Measurements from ENCODE around the gene UGGT1. TPM values are rescaled to one million over a fixed set of nuclear protein-coding genes. Genes with fewer than 3 reads are reported as not detected.

Gene UGGT1
- total RNA-seq, 2 donors from 2014 or later, result 36.5 to 53.2 TPM

- Mint-ChIP-seq H3K4me3 (no peak overlapping the region), H3K27ac (no peak overlapping the region), H3K9me3 (no peaks in the 10 kb centered on the region), H3K4me1 (peaks cover 4% of the 10 kb centered on the region), H3K27me3 (no peaks in the 10 kb centered on the region), H3K36me3 (ENCODE audit: low read depth) (no peaks in the 10 kb centered on the region)
- ATAC-seq (replicated peaks), result no peak
These were observed 4.8 kb upstream of the UGGT1 start for GRCh38 chr2:128086244-128086643.

GRCh38 chr2:128090575-128090944, 440 bp upstream of the UGGT1 start:
- peaks cover 22% of the 10 kb centered on the region for H3K36me3 Mint-ChIP-seq (ENCODE audit: low read depth)
- H3K9me3 Mint-ChIP-seq, result no peaks in the 10 kb centered on the region
- no peaks in the 10 kb centered on the region for H3K27me3 Mint-ChIP-seq
- H3K4me1 Mint-ChIP-seq, result peaks cover 16% of the 10 kb centered on the region
- peak; percentile 5 for ATAC-seq (replicated peaks)
- peak overlapping the region; percentile 97 for H3K27ac Mint-ChIP-seq
- peak overlapping the region; percentile 90 for H3K4me3 Mint-ChIP-seq

- Mint-ChIP-seq H3K4me1 (peaks cover 16% of the 10 kb centered on the region), H3K4me3 (peak overlapping the region; percentile 90), H3K9me3 (no peaks in the 10 kb centered on the region), H3K27me3 (no peaks in the 10 kb centered on the region), H3K36me3 (ENCODE audit: low read depth) (peaks cover 28% of the 10 kb centered on the region), H3K27ac (peak overlapping the region; percentile 97)
- ATAC-seq (replicated peaks), result no peak
These were observed 703 bp downstream of the UGGT1 start for GRCh38 chr2:128091726-128092080.

- peaks cover 16% of the 10 kb centered on the region for H3K4me1 Mint-ChIP-seq
- peak overlapping the region; percentile 90 for H3K4me3 Mint-ChIP-seq
- no peaks in the 10 kb centered on the region for H3K27me3 Mint-ChIP-seq
- no peaks in the 10 kb centered on the region for H3K9me3 Mint-ChIP-seq
- H3K36me3 Mint-ChIP-seq (ENCODE audit: low read depth), result peaks cover 37% of the 10 kb centered on the region
- peak overlapping the region; percentile 34 for H3K27ac Mint-ChIP-seq
- no peak for ATAC-seq (replicated peaks)
These were observed 1.7 kb downstream of the UGGT1 start for GRCh38 chr2:128092656-128093055.

- ATAC-seq (replicated peaks), result no peak
- Mint-ChIP-seq H3K4me1 (peaks cover 16% of the 10 kb centered on the region), H3K36me3 (ENCODE audit: low read depth) (peaks cover 48% of the 10 kb centered on the region), H3K27me3 (no peaks in the 10 kb centered on the region), H3K4me3 (peak overlapping the region; percentile 90), H3K27ac (peak overlapping the region; percentile 47), H3K9me3 (no peaks in the 10 kb centered on the region)
These were observed 2.8 kb downstream of the UGGT1 start for GRCh38 chr2:128093762-128094161.

- H3K27ac Mint-ChIP-seq, result peak overlapping the region; percentile 63
- H3K9me3 Mint-ChIP-seq, result no peaks in the 10 kb centered on the region
- peaks cover 11% of the 10 kb centered on the region for H3K4me1 Mint-ChIP-seq
- H3K36me3 Mint-ChIP-seq (ENCODE audit: low read depth), result peaks cover 63% of the 10 kb centered on the region
- no peak for ATAC-seq (replicated peaks)
- H3K4me3 Mint-ChIP-seq, result no peak overlapping the region
- H3K27me3 Mint-ChIP-seq, result no peaks in the 10 kb centered on the region
These were observed 4.2 kb downstream of the UGGT1 start for GRCh38 chr2:128095201-128095600.

- peaks cover 5% of the 10 kb centered on the region for H3K4me1 Mint-ChIP-seq
- H3K27me3 Mint-ChIP-seq, result no peaks in the 10 kb centered on the region
- ATAC-seq (replicated peaks), result no peak
- no peak overlapping the region for H3K4me3 Mint-ChIP-seq
- peaks cover 83% of the 10 kb centered on the region for H3K36me3 Mint-ChIP-seq (ENCODE audit: low read depth)
- H3K27ac Mint-ChIP-seq, result no peak overlapping the region
- H3K9me3 Mint-ChIP-seq, result no peaks in the 10 kb centered on the region
These were observed 12.4 kb downstream of the UGGT1 start for GRCh38 chr2:128103407-128103806.

- no peak for ATAC-seq (replicated peaks)
- Mint-ChIP-seq H3K27ac (no peak overlapping the region), H3K27me3 (no peaks in the 10 kb centered on the region), H3K4me3 (no peak overlapping the region), H3K36me3 (ENCODE audit: low read depth) (peaks cover 83% of the 10 kb centered on the region), H3K4me1 (peaks cover 5% of the 10 kb centered on the region), H3K9me3 (no peaks in the 10 kb centered on the region)
These were observed 14.1 kb downstream of the UGGT1 start for GRCh38 chr2:128105072-128105471.

GRCh38 chr2:128108166-128108565, 17.2 kb downstream of the UGGT1 start:
- Mint-ChIP-seq H3K27me3 (no peaks in the 10 kb centered on the region), H3K9me3 (no peaks in the 10 kb centered on the region), H3K36me3 (ENCODE audit: low read depth) (peaks cover 73% of the 10 kb centered on the region), H3K27ac (peak overlapping the region; percentile 50), H3K4me3 (no peak overlapping the region), H3K4me1 (no peaks in the 10 kb centered on the region)
- no peak for ATAC-seq (replicated peaks)

- ATAC-seq (replicated peaks), result no peak
- peaks cover 71% of the 10 kb centered on the region for H3K36me3 Mint-ChIP-seq (ENCODE audit: low read depth)
- H3K4me3 Mint-ChIP-seq, result no peak overlapping the region
- H3K27ac Mint-ChIP-seq, result no peak overlapping the region
- H3K9me3 Mint-ChIP-seq, result no peaks in the 10 kb centered on the region
- H3K27me3 Mint-ChIP-seq, result no peaks in the 10 kb centered on the region
- no peaks in the 10 kb centered on the region for H3K4me1 Mint-ChIP-seq
These were observed 18.2 kb downstream of the UGGT1 start for GRCh38 chr2:128109243-128109642.

GRCh38 chr2:128115921-128116623, 25.1 kb downstream of the UGGT1 start:
- H3K27ac Mint-ChIP-seq, result no peak overlapping the region
- H3K9me3 Mint-ChIP-seq, result no peaks in the 10 kb centered on the region
- H3K36me3 Mint-ChIP-seq (ENCODE audit: low read depth), result peaks cover 86% of the 10 kb centered on the region
- H3K4me1 Mint-ChIP-seq, result no peaks in the 10 kb centered on the region
- no peak overlapping the region for H3K4me3 Mint-ChIP-seq
- no peak for ATAC-seq (replicated peaks)
- H3K27me3 Mint-ChIP-seq, result no peaks in the 10 kb centered on the region

- H3K9me3 Mint-ChIP-seq, result no peaks in the 10 kb centered on the region
- no peak overlapping the region for H3K4me3 Mint-ChIP-seq
- H3K36me3 Mint-ChIP-seq (ENCODE audit: low read depth), result peaks cover 100% of the 10 kb centered on the region
- H3K4me1 Mint-ChIP-seq, result peaks cover 3% of the 10 kb centered on the region
- no peaks in the 10 kb centered on the region for H3K27me3 Mint-ChIP-seq
- H3K27ac Mint-ChIP-seq, result peak overlapping the region; percentile 9
- ATAC-seq (replicated peaks), result peak; percentile 78
These were observed 43.6 kb downstream of the UGGT1 start for GRCh38 chr2:128134573-128134972.

- no peaks in the 10 kb centered on the region for H3K9me3 Mint-ChIP-seq
- H3K4me1 Mint-ChIP-seq, result peaks cover 3% of the 10 kb centered on the region
- no peaks in the 10 kb centered on the region for H3K27me3 Mint-ChIP-seq
- ATAC-seq (replicated peaks), result no peak
- H3K27ac Mint-ChIP-seq, result no peak overlapping the region
- peaks cover 96% of the 10 kb centered on the region for H3K36me3 Mint-ChIP-seq (ENCODE audit: low read depth)
- no peak overlapping the region for H3K4me3 Mint-ChIP-seq
These were observed 46.2 kb downstream of the UGGT1 start for GRCh38 chr2:128137094-128137616.

GRCh38 chr2:128139624-128140023, 48.6 kb downstream of the UGGT1 start:
- no peaks in the 10 kb centered on the region for H3K9me3 Mint-ChIP-seq
- H3K36me3 Mint-ChIP-seq (ENCODE audit: low read depth), result peaks cover 96% of the 10 kb centered on the region
- no peak overlapping the region for H3K27ac Mint-ChIP-seq

GRCh38 chr2:128145651-128146050, 54.7 kb downstream of the UGGT1 start:
- ATAC-seq (replicated peaks), result no peak
- Mint-ChIP-seq H3K36me3 (ENCODE audit: low read depth) (peaks cover 93% of the 10 kb centered on the region), H3K4me1 (no peaks in the 10 kb centered on the region), H3K27me3 (no peaks in the 10 kb centered on the region), H3K9me3 (no peaks in the 10 kb centered on the region), H3K4me3 (no peak overlapping the region), H3K27ac (no peak overlapping the region)

More at GRCh38 chr2:128139624-128140023, 48.6 kb downstream of the UGGT1 start:
- peaks cover 3% of the 10 kb centered on the region for H3K4me1 Mint-ChIP-seq
- H3K27me3 Mint-ChIP-seq, result no peaks in the 10 kb centered on the region
- no peak overlapping the region for H3K4me3 Mint-ChIP-seq
- ATAC-seq (replicated peaks), result no peak

Data from activated T-helper 17 cell treated with anti-CD3 and anti-CD28 coated beads, Interleukin-2, amount 50 U/mL, for 72 hours (primary cell).